HG02970 (cell line): ENCODE results near the gene MYH13.
"Not testable (repeated sequence)": the region's sequence is repeated elsewhere in the genome, so short reads cannot be mapped to it uniquely, and the experiment has no call there.

Source experiments
- ATAC-seq: cut with Tn5 transposase; IDR thresholded peaks from one replicate; pipeline ENCODE4 v1.9.1; 2021; ENCODE audit warnings: mild to moderate bottlenecking, moderate library complexity, moderate number of reproducible peaks; ENCODE audit not compliant: unreplicated experiment, low FRiP score

MYH13 gene

GRCh38 chr17:10306585-10306984 lies 66.2 kb downstream of the MYH13 start:
- no peak for ATAC-seq

GRCh38 chr17:10305398-10305797 lies 67.4 kb downstream of the MYH13 start:
- ATAC-seq, result no peak

- no peak for ATAC-seq
Measured at GRCh38 chr17:10304758-10305300, 68.0 kb downstream of the MYH13 start.

DNA sequence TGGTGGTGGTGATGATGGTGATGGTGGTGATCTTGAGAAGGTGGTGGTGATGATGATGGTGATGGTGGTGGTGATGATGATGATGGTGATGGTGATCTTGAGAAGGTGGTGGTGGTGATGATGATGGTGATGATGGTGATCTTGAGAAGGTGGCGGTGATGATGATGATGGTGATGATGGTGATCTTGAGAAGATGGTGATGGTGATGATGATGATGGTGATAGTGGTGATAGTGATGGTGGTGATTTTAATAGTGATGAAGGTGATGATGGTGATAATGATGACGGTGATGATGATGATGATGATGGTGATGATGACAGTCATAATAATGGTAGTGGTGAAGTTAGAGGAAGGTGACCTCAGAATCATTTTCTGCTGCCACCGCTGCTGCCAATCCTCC lies 75.1 kb downstream of the MYH13 start:
- ATAC-seq, result no peak

DNA sequence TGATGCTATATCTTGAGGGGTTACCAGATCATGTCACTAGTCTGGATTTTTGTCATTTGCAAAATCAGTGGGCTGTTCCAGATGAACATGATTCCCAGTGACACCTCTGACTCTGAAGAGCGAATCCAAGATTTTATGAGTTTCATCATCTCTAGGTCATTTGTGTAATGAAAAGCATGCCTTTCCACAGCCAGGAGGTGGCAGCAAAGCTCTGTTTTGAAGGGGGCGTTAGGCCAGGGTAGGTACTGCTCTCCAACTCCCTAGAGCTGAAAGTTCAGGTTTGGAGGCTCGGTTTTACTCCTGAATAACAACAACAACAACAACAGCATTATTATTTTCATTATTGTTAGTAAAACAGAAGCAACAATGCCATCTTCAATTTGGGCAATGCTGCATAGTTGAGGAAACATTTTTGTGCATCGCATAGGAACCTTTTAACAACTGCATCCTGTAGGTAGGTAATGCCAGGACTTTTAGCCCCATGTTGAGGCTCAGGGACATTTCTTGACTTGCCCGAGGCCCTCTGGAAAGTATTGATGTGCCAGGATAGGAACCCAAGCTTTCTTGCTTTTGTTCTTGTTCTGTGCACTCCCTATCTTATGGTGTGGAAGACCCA lies 77.0 kb downstream of the MYH13 start:
- no peak for ATAC-seq

- no peak for ATAC-seq
Measured at GRCh38 chr17:10294180-10294579, 78.6 kb downstream of the MYH13 start.

GRCh38 chr17:10292057-10292937 lies 80.5 kb downstream of the MYH13 start:
- no peak for ATAC-seq

- not testable (repeated sequence) for ATAC-seq
Measured at GRCh38 chr17:10291576-10291975, 81.2 kb downstream of the MYH13 start.

DNA sequence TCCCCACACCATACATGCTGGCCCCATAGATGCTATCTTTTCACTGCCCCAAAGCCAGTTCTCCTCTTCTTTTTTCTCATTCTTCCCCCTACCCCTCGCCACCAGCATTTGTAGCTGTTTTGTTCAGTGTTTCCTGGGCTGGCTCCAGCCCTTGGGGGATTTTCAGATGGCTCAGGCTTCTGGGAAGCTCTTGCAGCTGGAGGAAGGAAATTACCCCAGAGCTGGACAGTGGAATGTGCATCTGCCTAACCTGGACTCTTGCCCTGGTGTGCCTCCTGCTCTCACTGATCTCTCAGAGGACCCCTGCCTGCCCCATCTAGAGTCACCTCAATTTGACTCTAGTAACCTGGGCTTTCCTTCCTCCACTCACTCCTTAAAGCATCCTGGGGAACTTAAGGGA lies 82.8 kb downstream of the MYH13 start:
- ATAC-seq, result no peak

GRCh38 chr17:10286324-10286723 lies 86.5 kb downstream of the MYH13 start:
- no peak for ATAC-seq

- no peak for ATAC-seq
Measured at GRCh38 chr17:10285896-10286295, 86.9 kb downstream of the MYH13 start.

- no peak for ATAC-seq
Measured at GRCh38 chr17:10280068-10280467, 92.7 kb downstream of the MYH13 start.

- ATAC-seq, result no peak
Measured at GRCh38 chr17:10278218-10278617, 94.6 kb downstream of the MYH13 start.

- ATAC-seq, result no peak
Measured at GRCh38 chr17:10276436-10276835, 96.4 kb downstream of the MYH13 start.

- no peak for ATAC-seq
Measured at GRCh38 chr17:10275418-10275817, 97.4 kb downstream of the MYH13 start.

- no peak for ATAC-seq
Measured at GRCh38 chr17:10271106-10271562, 101.7 kb downstream of the MYH13 start.

DNA sequence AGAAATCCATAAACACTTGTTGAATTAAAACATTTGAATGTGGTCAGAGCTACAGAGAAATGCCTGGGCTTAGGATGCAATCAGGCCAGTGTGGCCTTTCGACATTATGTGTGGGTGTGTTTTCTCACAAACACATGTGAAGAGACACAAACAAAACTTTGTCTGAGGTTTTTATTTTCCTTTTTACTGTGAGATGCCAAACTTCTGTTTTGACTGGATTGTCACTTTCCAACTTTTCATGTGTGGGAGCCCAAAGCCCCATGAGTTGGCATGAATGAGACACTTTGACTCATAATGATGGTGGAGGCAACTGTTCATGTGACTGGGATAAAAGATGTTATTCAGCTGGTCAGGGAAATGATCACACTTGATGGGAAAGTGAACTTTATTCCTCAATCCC lies 102.5 kb downstream of the MYH13 start:
- no peak for ATAC-seq

DNA sequence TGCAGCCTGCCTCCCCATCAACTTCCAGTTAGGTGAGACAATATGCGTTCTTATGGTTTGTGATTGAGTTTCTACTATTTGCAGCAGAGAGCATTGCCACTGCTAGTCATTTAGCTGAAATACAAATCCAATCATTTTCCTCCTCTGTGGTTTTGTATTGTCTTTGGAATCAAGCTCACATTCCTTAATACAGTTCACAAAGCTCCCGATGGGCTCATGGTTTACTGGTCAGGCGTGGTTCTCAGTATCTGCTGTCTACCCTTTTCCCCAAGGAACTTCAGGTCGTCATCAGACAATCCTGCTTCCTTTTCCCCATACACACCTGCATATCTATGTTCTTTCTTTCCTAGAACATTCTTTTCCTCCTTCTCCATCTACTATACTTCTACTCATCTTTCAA lies 104.8 kb downstream of the MYH13 start:
- ATAC-seq, result no peak

DNA sequence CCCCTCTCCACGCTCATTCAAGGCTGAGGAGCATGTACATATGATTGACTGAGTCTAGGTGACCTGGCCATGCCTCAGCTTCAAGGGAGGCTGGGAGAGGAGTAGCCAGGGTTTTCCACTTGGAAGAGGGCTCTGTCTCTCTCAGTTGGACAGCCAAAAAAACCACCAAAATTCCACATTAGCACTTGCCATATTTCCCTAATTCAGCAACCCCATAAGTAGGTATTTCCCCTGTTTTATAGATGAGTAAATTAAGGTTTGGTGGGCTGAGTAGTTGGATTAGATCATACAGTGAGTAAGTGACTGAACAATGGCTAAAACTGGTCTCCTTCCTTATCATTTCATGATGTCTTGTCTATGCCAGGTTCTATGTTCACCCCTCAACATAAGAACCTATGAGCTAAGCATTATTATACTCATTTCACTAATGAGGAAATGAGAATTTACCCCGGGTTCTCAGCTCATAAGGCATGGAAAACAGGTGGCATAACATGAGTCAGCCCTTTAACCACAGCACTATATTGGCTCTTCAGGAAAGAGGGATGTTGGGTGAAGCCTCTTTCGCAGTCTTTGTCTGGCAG lies 106.4 kb downstream of the MYH13 start:
- ATAC-seq, result no peak

GRCh38 chr17:10265100-10265810 lies 107.6 kb downstream of the MYH13 start:
- no peak for ATAC-seq

GRCh38 chr17:10264051-10264450 lies 108.8 kb downstream of the MYH13 start:
- ATAC-seq, result no peak
